Tibial nerve (tissue), 4 donors: ENCODE results near the gene PPP6R2. TPM values are rescaled to one million over a fixed set of nuclear protein-coding genes. Genes with fewer than 3 reads are reported as not detected.

ENCODE experiments used
- DNase-seq, 2 donors: peaks; one replicate each; pipeline ENCODE4 v3.0.0-alpha.2; 2019; ENCODE audit warnings: low spot score in 2 of 2
- H3K27ac ChIP-seq, 4 donors: fragments of 200-600 bp; sonication (generic) in 3 of 4; one replicate each; pipeline ENCODE4 v1.5.1; 2017 to 2019; ENCODE audit warnings: mild to moderate bottlenecking in 1 of 4
- H3K27me3 ChIP-seq, 2 donors: fragments of 200-600 bp; sonication (generic) in 1 of 2; one replicate each; pipeline versions ENCODE4 v1.5.1 to v1.6.0; 2017 to 2019
- H3K36me3 ChIP-seq, 3 donors: fragments of 200-600 bp; sonication (generic); one replicate each; pipeline ENCODE4 v1.5.1; 2018 to 2019
- H3K4me1 ChIP-seq, 4 donors: fragments of 200-600 bp; sonication (generic) in 3 of 4; one replicate each; pipeline ENCODE4 v1.5.1; 2017 to 2019
- H3K4me3 ChIP-seq, 4 donors: fragments of 200-600 bp; sonication (generic) in 3 of 4; one replicate each; pipeline ENCODE4 v1.5.1; 2017 to 2019; ENCODE audit warnings: mild to moderate bottlenecking in 1 of 4, moderate library complexity in 1 of 4
- H3K9me3 ChIP-seq, 4 donors: fragments of 200-600 bp; sonication (generic) in 3 of 4; one replicate each; pipeline ENCODE4 v1.5.1; 2017 to 2019
- EP300 ChIP-seq, 2 donors: sonication (generic); formaldehyde crosslinking; IDR thresholded peaks; one replicate each; pipeline ENCODE4 v1.6.1; 2017; ENCODE audit warnings: antibody characterized with exemption in 2 of 2, mild to moderate bottlenecking in 1 of 2
- POLR2A ChIP-seq, 2 donors: fragments of 450-650 bp; IDR thresholded peaks; one replicate each; pipeline ENCODE4 v1.6.1; 2017; ENCODE audit warnings: antibody characterized with exemption in 2 of 2, mild to moderate bottlenecking in 2 of 2, moderate library complexity in 2 of 2
- whole genome bisulfite sequencing, 2 donors: methylation state at CpG; one replicate each; pipeline ENCODE4 v1.1.5; 2018; 5-methylcytosine and 5-hydroxymethylcytosine counted together
- total RNA-seq, 4 donors: library from RNA; depleted of rRNA; stranded (reverse); fragments of >200 nt; gene quantifications; one replicate each; pipeline ENCODE4 v1.1.0, GENCODE V29; 2016
- TF ChIP-seq, protein P1 (sequence below), 5 experiments: fragments of 200-600 bp in 3 of 5; fragments of 450-650 bp in 2 of 5; sonication (generic) in 3 of 5; IDR thresholded peaks; one replicate each; pipeline ENCODE4 v1.5.1; 2016 to 2019; ENCODE audit warnings: antibody characterized with exemption in 5 of 5, mild to moderate bottlenecking in 3 of 5, moderate library complexity in 2 of 5

The PPP6R2 gene
- total RNA-seq, 4 donors from 2014 or later, result 55.9 to 112 (median 76.7) TPM

DNA sequence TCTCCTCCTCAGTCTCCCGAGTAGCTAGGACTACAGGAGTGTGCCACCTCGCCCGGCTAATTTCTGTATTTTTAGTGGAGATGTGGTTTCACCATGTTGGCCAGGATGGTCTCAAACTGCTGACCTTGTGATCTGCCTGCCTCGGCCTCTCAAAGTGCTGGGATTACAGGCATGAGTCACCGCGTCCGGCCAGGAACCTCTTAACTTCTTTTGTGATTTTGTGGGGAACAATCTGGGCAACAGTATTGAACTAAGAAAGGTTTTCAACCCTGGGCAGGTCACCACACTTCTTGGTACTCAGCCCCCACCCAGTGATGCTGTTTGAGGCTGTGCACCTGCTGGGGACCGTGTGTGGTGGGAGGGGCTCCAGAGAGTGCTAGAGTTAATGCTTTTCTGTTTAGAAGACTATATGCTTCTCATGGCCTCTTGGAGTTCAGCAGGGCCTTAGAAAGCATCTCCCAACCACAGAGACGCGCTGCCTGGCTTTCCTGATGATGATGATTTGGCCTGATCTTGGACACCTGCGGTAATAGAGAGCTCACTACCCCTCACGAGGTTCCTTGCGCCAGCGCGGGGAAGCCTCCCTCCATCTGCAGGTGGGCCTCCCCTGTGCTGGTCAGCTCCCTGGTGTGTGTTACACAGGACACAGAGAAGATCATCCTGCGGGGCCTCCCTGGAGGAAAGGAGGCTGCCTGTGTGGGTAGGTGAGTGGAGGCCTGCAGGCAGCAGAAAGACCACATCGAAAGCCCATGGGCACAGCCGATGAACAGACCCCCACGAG lies 17.5 kb upstream of the PPP6R2 start:
- H3K9me3 ChIP-seq, result no peaks in the 10 kb centered on the region
- WGBS, 2 donors, result 82 to 83% methylated on average over 12 to 19 of the region's 19 CpGs
- TF ChIP-seq EP300 (IDR thresholded peaks at IDR 0.05) (no peak), POLR2A (IDR thresholded peaks at IDR 0.05) (no peak)
- TF ChIP-seq, protein P1, sequence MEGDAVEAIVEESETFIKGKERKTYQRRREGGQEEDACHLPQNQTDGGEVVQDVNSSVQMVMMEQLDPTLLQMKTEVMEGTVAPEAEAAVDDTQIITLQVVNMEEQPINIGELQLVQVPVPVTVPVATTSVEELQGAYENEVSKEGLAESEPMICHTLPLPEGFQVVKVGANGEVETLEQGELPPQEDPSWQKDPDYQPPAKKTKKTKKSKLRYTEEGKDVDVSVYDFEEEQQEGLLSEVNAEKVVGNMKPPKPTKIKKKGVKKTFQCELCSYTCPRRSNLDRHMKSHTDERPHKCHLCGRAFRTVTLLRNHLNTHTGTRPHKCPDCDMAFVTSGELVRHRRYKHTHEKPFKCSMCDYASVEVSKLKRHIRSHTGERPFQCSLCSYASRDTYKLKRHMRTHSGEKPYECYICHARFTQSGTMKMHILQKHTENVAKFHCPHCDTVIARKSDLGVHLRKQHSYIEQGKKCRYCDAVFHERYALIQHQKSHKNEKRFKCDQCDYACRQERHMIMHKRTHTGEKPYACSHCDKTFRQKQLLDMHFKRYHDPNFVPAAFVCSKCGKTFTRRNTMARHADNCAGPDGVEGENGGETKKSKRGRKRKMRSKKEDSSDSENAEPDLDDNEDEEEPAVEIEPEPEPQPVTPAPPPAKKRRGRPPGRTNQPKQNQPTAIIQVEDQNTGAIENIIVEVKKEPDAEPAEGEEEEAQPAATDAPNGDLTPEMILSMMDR (IDR thresholded peaks at IDR 0.05), result no peak
- H3K27me3 ChIP-seq, result no peaks in the 10 kb centered on the region
- peaks cover 0 to 20% (median 16%) of the 10 kb centered on the region in 4 donors for H3K4me1 ChIP-seq
- H3K27ac ChIP-seq, result peak overlapping the region in 1 of 4 donors; percentile 94
- no peak for DNase-seq
- no peaks in the 10 kb centered on the region for H3K36me3 ChIP-seq
- H3K4me3 ChIP-seq, result peak overlapping the region in 2 of 4 donors; percentile 25 to 96

DNA sequence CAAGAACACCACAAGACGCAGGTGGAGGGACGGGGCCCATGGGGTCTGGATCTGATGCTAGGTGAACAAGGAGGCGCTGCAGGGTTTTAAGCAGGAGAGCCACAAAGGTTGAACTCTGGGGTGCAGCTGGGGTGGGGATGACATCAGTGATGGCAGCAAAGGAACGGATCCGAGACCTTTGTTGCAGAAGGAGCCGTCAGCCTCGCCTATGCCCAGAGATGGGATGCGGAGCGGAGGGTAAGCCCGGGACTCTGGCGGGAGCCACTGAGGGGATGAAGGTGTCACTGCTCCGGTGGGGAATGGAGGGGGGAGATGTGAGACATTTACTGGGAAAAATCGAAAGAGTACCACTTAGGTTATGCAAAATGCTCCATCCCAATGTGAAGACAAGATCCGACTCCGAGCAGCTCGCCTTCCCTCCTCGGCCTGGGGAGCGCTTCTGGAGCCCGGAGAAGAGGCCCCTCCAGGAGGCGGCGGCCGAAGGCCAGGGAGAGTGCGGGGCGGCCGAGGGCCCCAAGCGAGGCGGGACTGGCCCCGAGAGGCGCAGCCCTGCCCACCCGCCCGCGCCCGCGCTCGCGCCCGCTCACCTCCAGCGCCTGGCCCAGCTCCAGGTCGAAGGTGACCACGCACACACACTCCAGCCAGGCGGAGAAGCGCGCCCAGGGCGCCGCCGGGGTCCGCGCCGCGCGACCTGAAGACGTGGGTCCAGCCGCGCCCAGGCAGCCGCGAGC lies 16.7 kb upstream of the PPP6R2 start:
- Histone ChIP-seq H3K36me3 (no peaks in the 10 kb centered on the region), H3K4me1 (peaks cover 0 to 20% (median 16%) of the 10 kb centered on the region in 4 donors), H3K27ac (peak overlapping the region; percentile 48 to 94 (median 66)), H3K27me3 (no peaks in the 10 kb centered on the region), H3K9me3 (no peaks in the 10 kb centered on the region), H3K4me3 (peak overlapping the region; percentile 25 to 96 (median 75))
- TF ChIP-seq POLR2A (IDR thresholded peaks at IDR 0.05), result no peak
- no peak for TF ChIP-seq EP300 (IDR thresholded peaks at IDR 0.05)
- TF ChIP-seq, protein P1 (IDR thresholded peaks at IDR 0.05), result no peak
- DNase-seq, result no peak
- 18 to 20% methylated on average over 27 to 29 of the region's 56 CpGs for WGBS, 2 donors

DNA sequence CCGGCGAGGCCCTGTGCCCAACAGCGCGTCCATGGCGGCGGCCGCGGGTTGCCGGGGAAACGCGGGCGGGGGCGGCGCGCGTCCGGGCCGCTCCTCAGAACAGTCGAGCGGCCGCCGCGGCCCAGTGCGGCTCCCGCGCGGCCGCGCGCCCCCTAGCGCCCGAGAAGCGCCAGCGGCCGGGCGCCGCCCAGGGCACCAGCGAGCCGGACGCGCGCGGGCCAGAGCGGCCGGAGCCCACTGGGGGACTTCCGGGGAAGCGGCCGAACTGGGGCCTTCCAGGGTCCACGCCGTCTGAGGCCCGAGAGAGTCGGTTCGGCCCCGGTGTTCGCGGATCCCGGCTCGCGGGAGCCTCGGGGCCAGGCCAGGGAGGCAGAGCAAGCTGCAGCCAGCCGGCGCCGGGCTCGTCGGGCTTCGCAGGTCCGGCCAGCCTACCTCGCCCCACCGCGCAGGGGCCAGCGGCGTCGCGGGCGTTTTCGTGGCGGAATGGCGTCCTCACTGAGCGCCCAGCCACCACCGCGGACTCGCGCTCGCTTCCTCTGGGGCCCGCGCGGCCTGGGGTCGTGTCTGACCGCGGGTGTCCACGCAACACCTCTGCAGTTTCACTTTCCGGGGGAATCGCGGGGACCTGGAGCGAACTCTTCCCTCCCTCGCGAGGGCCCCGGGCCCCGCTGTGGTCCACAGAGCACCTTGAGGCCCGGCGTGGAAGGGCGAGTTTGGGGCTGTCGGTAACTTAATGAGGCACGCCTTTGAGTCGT lies 16.0 kb upstream of the PPP6R2 start, which contains the start of gene DENND6B:
TSS of gene DENND6B (minus strand) at position 57 of the 755 bp plus-strand sequence. CDS start at position 33, 24 bp downstream.
- peak; percentile 50 to 68 for DNase-seq
- no peaks in the 10 kb centered on the region for H3K27me3 ChIP-seq
- 3 to 4% methylated on average over 40 to 54 of the region's 105 CpGs for WGBS, 2 donors
- peak within 1 kb of the TSS; percentile 80 to 98 (median 92) for H3K4me3 ChIP-seq
- no peaks in the 10 kb centered on the region for H3K36me3 ChIP-seq
- H3K9me3 ChIP-seq, result no peaks in the 10 kb centered on the region
- H3K27ac ChIP-seq, result peak within 1 kb of the TSS; percentile 88 to 96 (median 95)
- TF ChIP-seq POLR2A (IDR thresholded peaks at IDR 0.05), result peak; percentile 20 to 29
- TF ChIP-seq, protein P1 (IDR thresholded peaks at IDR 0.05), result peak; percentile 40 to 99 (median 96)
- TF ChIP-seq EP300 (IDR thresholded peaks at IDR 0.05), result peak in 1 of 2 donors; percentile 50
- peaks cover 0 to 20% (median 16%) of the 10 kb centered on the region in 4 donors for H3K4me1 ChIP-seq

DNA sequence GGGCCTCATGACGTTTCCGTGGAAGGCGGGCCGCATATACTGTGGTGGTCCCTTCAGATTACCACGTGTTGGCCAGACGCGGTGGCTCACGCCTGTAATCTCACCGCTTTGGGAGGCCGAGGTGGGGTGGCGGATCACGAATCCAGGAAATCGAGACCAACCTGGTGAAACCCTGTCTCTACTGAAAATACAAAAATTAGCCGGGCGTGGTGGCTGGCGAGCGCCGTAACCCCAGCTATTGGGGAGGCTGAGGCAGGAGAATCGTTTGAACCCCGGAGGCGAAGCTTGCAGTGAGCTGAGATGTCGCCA lies 15.5 kb upstream of the PPP6R2 start:
- Histone ChIP-seq H3K27me3 (no peaks in the 10 kb centered on the region), H3K36me3 (no peaks in the 10 kb centered on the region), H3K4me1 (peaks cover 0 to 20% (median 16%) of the 10 kb centered on the region in 4 donors), H3K27ac (peak overlapping the region; percentile 88 to 96 (median 95)), H3K9me3 (no peaks in the 10 kb centered on the region), H3K4me3 (peak overlapping the region; percentile 80 to 98 (median 92))
- no peak for DNase-seq
- 78 to 83% methylated on average over 22 of the region's 22 CpGs for WGBS, 2 donors
- no peak for TF ChIP-seq EP300 (IDR thresholded peaks at IDR 0.05)
- no peak for TF ChIP-seq POLR2A (IDR thresholded peaks at IDR 0.05)
- TF ChIP-seq, protein P1 (IDR thresholded peaks at IDR 0.05), result no peak
